ENCODE results near the gene L3MBTL4.
A peak's percentile ranks its signal among the peaks of the same experiment; 100 is the strongest.
"Not testable (repeated sequence)": the region's sequence is repeated elsewhere in the genome, so short reads cannot be mapped to it uniquely, and the experiment has no call there.

The L3MBTL4 gene

GRCh38 chr18:6414723-6415417 is at the start of gene L3MBTL4:
L3MBTL4 (minus strand) TSS chr18:6414911; CDS start chr18:6311625, 103,286 bp downstream.
- peak in 1 of 2 donors; percentile 27 for DNase-seq

GRCh38 chr18:6452194-6452593 is 37.5 kb upstream of the L3MBTL4 start:
- DNase-seq: no peak

DNA sequence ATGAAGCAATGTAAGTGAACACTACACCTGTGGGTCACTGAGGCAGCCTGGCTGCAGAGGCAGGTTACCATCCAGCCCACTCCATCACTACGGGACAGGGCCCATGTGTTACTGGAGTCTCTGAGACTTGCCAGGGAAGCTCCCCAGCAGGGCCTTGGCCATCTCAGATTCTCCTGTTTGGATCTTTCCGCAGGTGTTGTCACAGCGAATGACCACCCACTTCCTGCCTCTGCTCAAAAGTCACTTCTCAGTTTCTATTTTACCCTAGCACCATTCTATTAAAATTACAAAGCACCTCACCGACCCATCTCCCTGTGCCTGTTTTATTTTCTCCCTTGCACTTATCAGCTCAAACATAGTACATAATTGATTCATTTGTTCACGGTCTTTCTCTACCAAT is 34.5 kb upstream of the L3MBTL4 start:
- DNase-seq: no peak

GRCh38 chr18:6444466-6445228 is 29.9 kb upstream of the L3MBTL4 start:
- DNase-seq: no peak

DNA sequence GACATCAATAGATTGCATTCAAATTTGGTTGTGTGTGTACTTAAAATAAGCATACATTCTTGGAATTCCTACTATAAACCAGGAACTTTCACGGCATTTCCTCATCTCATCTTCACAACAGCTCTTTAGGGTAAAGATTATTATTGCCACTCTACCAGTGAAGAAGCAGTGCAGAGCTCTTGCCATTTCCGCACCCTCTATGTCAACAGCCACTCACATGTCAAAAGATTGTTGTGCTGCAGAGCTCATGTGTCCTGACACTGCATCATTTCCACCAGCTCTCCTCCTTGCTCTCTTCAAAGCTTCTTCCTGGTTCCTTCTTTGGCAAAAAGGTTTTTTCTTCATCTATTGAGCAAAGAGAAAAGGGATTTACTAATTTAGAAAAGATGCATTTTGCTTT is 26.5 kb upstream of the L3MBTL4 start:
- DNase-seq: no peak

GRCh38 chr18:6437937-6438818 is 23.5 kb upstream of the L3MBTL4 start:
- DNase-seq: no peak

- DNase-seq: no peak
Measured at GRCh38 chr18:6435731-6436130, 21.0 kb upstream of the L3MBTL4 start.

DNA sequence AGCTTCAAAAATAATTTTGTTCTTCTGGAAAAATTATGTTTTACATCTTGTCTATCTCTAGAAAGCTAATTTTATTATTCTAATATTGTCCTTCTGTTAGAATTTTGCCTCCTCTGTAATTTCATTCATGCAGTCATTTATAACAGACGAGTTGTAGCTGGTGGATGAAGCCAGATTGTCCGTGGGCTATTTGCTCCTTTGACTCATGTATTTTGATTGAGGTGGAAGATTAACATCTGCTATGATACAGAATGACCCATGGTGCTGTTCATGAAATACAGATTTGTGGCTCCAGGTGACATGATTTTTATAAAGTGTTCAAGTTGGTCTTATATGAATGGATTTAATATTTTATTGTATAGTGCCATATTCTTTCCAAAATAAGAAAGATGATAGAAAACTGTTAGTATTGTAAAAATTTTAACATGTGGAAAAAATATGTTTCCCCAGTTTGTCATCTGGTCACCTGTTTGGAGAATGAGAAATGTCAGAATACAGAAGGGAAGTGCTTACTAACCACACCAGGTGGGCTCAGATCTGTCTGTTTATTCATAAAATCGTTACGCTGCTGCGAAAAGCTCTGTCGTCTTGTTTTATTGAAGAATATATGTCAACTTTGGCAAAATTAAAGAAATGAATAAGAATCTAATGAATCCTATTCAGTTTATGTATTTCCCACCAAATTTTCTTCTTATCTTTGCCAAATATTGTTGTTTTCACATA is 20.4 kb upstream of the L3MBTL4 start:
- DNase-seq: no peak

- no peak for DNase-seq
Measured at GRCh38 chr18:6434481-6434880, 19.8 kb upstream of the L3MBTL4 start.

- no peak for DNase-seq
Measured at GRCh38 chr18:6431659-6432318, 17.1 kb upstream of the L3MBTL4 start.

GRCh38 chr18:6428851-6429395 is 14.2 kb upstream of the L3MBTL4 start:
- no peak for DNase-seq

DNA sequence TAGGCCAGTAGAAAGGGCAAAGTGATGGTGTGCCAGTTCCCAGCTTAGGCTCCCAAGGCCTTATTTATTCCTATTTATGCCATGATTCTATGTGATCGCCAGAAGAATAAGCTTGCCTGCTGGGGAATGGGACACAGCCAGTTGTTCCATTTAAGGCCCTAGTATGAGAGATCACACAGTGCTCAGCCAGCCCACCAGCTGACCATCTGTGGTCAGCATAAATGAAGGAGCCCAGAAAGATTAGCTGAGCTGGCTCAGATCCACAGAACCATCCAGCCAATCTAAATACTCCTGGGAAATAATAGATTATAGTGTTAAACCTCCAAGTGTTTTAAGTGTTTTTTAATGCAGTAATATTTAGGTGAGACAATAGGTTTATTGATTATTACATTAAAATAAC is 12.6 kb upstream of the L3MBTL4 start:
- no peak for DNase-seq

- DNase-seq: no peak
Measured at GRCh38 chr18:6423289-6423688, 8.6 kb upstream of the L3MBTL4 start.

DNA sequence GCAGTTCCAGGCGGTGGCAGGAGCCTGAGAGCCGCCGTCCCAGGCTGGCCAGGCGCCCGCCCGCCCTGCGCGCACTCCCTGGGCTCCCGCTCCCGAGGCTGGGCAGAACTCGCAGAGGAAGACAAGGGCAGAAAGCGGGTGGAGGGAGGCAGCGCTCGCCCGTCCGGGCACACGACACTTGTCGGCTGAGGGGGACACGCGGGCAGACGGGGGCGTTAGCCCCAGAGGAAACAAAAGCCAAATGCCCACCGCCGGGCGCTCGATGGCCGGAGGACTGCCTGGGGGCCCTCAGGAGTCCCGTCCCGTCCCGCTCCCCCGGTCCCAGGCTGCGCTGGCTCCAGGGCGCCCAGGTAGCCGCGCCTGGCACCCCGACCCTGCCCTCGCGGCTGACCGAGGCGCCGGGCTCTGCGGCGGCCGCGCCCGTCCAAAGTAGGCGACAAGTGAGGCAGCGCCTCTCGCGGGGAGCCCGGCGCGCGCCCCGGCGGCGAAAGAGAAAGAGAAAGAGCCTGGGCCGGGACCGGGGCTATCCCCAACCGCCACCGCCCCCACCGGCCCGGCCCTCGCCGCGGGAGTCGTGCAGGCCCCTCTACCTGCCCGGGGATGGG is 491 bp downstream of the L3MBTL4 start:
- DNase-seq: peak; percentile 29 to 50

- no peak for DNase-seq
Measured at GRCh38 chr18:6413579-6414117, 1.1 kb downstream of the L3MBTL4 start.

DNA sequence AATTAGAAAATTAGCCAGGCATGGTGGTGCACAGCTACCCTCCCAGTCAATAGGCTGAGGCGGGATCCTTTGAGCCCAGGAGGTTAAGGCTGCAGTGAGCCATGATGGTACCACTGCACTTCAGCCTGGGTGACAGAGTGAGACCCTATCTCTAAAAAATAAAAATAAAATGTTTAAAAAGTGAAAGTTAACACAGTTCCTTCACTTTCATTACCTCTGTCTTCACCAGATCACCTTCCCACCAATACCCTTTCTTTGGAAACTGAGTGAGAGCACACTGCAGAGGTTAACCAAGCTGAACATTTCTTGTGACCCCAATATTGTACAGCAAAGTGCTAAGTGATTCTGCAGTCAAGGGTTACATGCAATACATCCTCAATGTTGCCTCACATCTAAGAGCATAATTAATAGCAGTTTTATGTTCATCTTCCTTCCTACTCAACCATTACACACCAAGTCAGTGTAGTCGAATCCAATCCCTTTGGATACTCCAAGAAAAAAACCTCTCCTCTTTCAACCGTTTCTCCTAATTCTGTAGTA is 1.7 kb downstream of the L3MBTL4 start:
- DNase-seq: no peak

GRCh38 chr18:6411382-6411781 is 3.3 kb downstream of the L3MBTL4 start:
- DNase-seq: no peak

- no peak for DNase-seq
Measured at GRCh38 chr18:6409933-6410332, 4.8 kb downstream of the L3MBTL4 start.

DNA sequence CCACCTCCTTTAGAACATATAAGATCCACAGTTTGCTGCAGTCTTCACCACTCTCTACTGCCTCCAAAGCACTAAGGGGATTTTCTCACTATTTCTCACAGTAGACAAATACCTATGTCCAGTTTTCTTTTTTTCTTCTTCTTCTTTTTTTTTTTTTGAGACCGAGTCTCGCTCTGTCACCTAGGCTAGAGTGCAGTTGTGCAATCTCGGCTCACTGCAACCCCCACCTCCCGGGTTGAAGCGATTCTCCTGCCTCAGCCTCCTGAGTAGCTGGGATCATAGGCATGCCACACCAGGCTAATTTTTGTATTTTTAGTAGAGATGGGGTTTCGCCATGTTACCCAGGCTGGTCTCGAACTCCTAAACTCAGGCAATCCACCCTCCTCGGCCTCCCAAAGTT is 6.2 kb downstream of the L3MBTL4 start:
- not testable (repeated sequence) for DNase-seq

DNA sequence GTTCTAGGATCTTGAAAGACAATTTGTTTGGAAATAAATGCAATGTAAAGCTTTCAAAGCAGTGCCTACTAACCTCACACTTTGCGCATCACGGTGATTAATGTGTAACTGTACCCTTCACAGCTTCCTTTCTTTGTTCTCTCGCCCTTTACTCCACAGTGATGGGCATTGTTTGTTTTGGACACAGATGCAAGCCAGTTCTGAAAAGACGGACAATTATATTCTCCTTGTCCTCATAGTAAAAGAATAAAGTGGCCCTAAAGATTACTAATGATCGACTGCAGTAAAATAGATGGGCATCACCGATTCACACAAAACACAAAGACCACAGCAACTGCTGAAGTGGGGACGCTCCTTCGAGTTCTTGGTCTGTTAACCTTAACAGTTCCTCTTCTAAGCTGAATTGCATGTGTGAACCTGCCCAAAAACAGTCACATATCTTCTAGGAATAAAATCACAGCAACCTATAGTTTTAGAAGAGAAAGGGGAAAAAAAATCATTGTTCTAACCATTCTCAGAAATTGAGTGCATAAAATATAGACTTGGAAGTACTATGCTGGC is 7.7 kb downstream of the L3MBTL4 start:
- no peak for DNase-seq

Measured in bone marrow (tissue), 2 donors.